Smooth muscle cell (in vitro differentiated cells): ENCODE data around the gene CD36. TPM values are rescaled to one million over a fixed set of nuclear protein-coding genes. Genes with fewer than 3 reads are reported as not detected.
A peak's percentile ranks its signal among the peaks of the same experiment; 100 is the strongest.

Source experiments
- DNase-seq: peaks from one replicate; lab custom pipeline; 2025; ENCODE audit not compliant: unreplicated experiment; lab: John Stamatoyannopoulos, UW
- H2AFZ ChIP-seq: fragments of 200-600 bp; sonication (generic); 2 replicates; pipeline ENCODE4 v1.6.0; 2016; ENCODE audit warnings: antibody characterized with exemption, low read depth, mild to moderate bottlenecking
- H3F3A ChIP-seq: fragments of 200-600 bp; sonication (generic); 2 replicates; pipeline ENCODE4 v1.6.0; 2017; ENCODE audit warnings: antibody characterized with exemption, low read depth
- H3K27ac ChIP-seq: fragments of 200-600 bp; sonication (generic); 2 replicates; pipeline ENCODE4 v1.5.1; 2016; ENCODE audit warnings: low read depth, mild to moderate bottlenecking
- H3K27me3 ChIP-seq: fragments of 200-600 bp; sonication (generic); 2 replicates; pipeline ENCODE4 v1.6.1; 2016; ENCODE audit warnings: low read depth, mild to moderate bottlenecking
- H3K36me3 ChIP-seq: fragments of 200-600 bp; sonication (generic); 2 replicates; pipeline ENCODE4 v1.5.1; 2016; ENCODE audit warnings: low read depth
- H3K4me1 ChIP-seq: fragments of 200-600 bp; sonication (generic); 2 replicates; pipeline ENCODE4 v1.5.1; 2016; ENCODE audit warnings: low read depth
- H3K4me2 ChIP-seq: fragments of 200-600 bp; sonication (generic); 2 replicates; pipeline ENCODE4 v1.6.0; 2016; ENCODE audit warnings: mild to moderate bottlenecking
- H3K4me3 ChIP-seq: fragments of 200-600 bp; sonication (generic); 2 replicates; pipeline ENCODE4 v1.5.1; 2016; ENCODE audit warnings: mild to moderate bottlenecking
- H3K79me2 ChIP-seq: fragments of 200-600 bp; sonication (generic); 2 replicates; pipeline ENCODE4 v1.6.0; 2016; ENCODE audit warnings: low read depth, mild to moderate bottlenecking
- H3K9ac ChIP-seq: fragments of 200-600 bp; sonication (generic); 2 replicates; pipeline ENCODE4 v1.6.0; 2016; ENCODE audit warnings: low read depth
- H3K9me3 ChIP-seq: fragments of 200-600 bp; sonication (generic); replicated peaks from 2 replicates; pipeline ENCODE4 v1.5.1; 2016; ENCODE audit warnings: low read depth
- H4K20me1 ChIP-seq: fragments of 200-600 bp; sonication (generic); 2 replicates; pipeline ENCODE4 v1.6.0; 2016; ENCODE audit warnings: low read depth
- CTCF ChIP-seq: fragments of 200-600 bp; sonication (generic); IDR thresholded peaks from 2 replicates; pipeline ENCODE4 v1.5.1; 2017; ENCODE audit warnings: borderline replicate concordance, mild to moderate bottlenecking, antibody characterized with exemption; ENCODE audit not compliant: insufficient read depth, poor library complexity, severe bottlenecking
- WGBS: methylation state at CpG from one replicate; pipeline ENCODE4 v1.1.7; 2016; ENCODE audit warnings: low lambda C conversion rate; 5-methylcytosine and 5-hydroxymethylcytosine counted together
- polyA plus RNA-seq: library from polyadenylated mRNA; unstranded; fragments of >200 nt; fragmentation: Nextera tagmentation; extraction: Ambion mirVana; gene quantifications from 2 replicates; pipeline ENCODE4 v1.2.1, GENCODE V29; 2016
- total RNA-seq: library from RNA; depleted of rRNA; stranded (reverse); fragments of >200 nt; gene quantifications from 2 replicates; pipeline ENCODE4 v1.2.3, GENCODE V29; 2014

Gene CD36
- total and polyA plus RNA-seq, 2 experiments from 2014 or later: 0.64 to 2.8 TPM

- DNase-seq: no peak
- TF ChIP-seq CTCF: no peak
- Histone ChIP-seq H2AFZ (no peak overlapping the region), H3K9ac (no peak overlapping the region), H3K9me3 (no peaks in the 10 kb centered on the region), H3K4me3 (no peak overlapping the region), H4K20me1 (no peaks in the 10 kb centered on the region), H3K79me2 (no peaks in the 10 kb centered on the region), H3F3A (peaks cover 6% of the 10 kb centered on the region), H3K27ac (no peak overlapping the region), H3K4me1 (peaks cover 7% of the 10 kb centered on the region), H3K36me3 (no peaks in the 10 kb centered on the region), H3K4me2 (no peak overlapping the region), H3K27me3 (no peaks in the 10 kb centered on the region)
These were observed 18.7 kb upstream of the CD36 start for GRCh38 chr7:80619741-80620140.

- Histone ChIP-seq H3K4me1 (no peaks in the 10 kb centered on the region), H3F3A (no peaks in the 10 kb centered on the region), H3K4me2 (peak overlapping the region; percentile 66), H3K27me3 (no peaks in the 10 kb centered on the region), H3K27ac (no peak overlapping the region), H3K36me3 (no peaks in the 10 kb centered on the region), H3K4me3 (no peak overlapping the region), H3K9ac (no peak overlapping the region), H4K20me1 (no peaks in the 10 kb centered on the region), H3K79me2 (no peaks in the 10 kb centered on the region), H3K9me3 (no peaks in the 10 kb centered on the region), H2AFZ (peak overlapping the region; percentile 43)
- DNase-seq: no peak
- WGBS: 16% methylated on average over 1 of the region's 1 CpG
- no peak for TF ChIP-seq CTCF
These were observed 15.9 kb upstream of the CD36 start for GRCh38 chr7:80622541-80622940.

- no peaks in the 10 kb centered on the region for H3K27me3 ChIP-seq
- H3F3A ChIP-seq: no peaks in the 10 kb centered on the region
- H3K9ac ChIP-seq: no peak overlapping the region
- no peaks in the 10 kb centered on the region for H3K9me3 ChIP-seq
- WGBS: 73% methylated on average over 3 of the region's 3 CpGs
- H3K36me3 ChIP-seq: no peaks in the 10 kb centered on the region
- no peaks in the 10 kb centered on the region for H3K79me2 ChIP-seq
- no peak overlapping the region for H3K4me3 ChIP-seq
- DNase-seq: no peak
- H3K27ac ChIP-seq: no peak overlapping the region
- no peaks in the 10 kb centered on the region for H4K20me1 ChIP-seq
- H3K4me1 ChIP-seq: no peaks in the 10 kb centered on the region
- peak overlapping the region; percentile 26 for H2AFZ ChIP-seq
- H3K4me2 ChIP-seq: no peak overlapping the region
- no peak for TF ChIP-seq CTCF
These were observed 14.8 kb upstream of the CD36 start for GRCh38 chr7:80623503-80624252.

- no peaks in the 10 kb centered on the region for H4K20me1 ChIP-seq
- no peaks in the 10 kb centered on the region for H3K36me3 ChIP-seq
- no peaks in the 10 kb centered on the region for H3K27me3 ChIP-seq
- no peak overlapping the region for H3K4me3 ChIP-seq
- H3K4me1 ChIP-seq: no peaks in the 10 kb centered on the region
- WGBS: 95% methylated on average over 1 of the region's 1 CpG
- no peak for TF ChIP-seq CTCF
- H3K9me3 ChIP-seq: no peaks in the 10 kb centered on the region
- H3K9ac ChIP-seq: no peak overlapping the region
- DNase-seq: no peak
- H2AFZ ChIP-seq: no peak overlapping the region
- H3F3A ChIP-seq: no peaks in the 10 kb centered on the region
- no peaks in the 10 kb centered on the region for H3K79me2 ChIP-seq
- no peak overlapping the region for H3K4me2 ChIP-seq
- H3K27ac ChIP-seq: no peak overlapping the region
These were observed 13.7 kb upstream of the CD36 start for GRCh38 chr7:80624763-80625162.
